ENCODE measurements around the gene PTPRM.
"Not testable (repeated sequence)": the region's sequence is repeated elsewhere in the genome, so short reads cannot be mapped to it uniquely, and the experiment has no call there.

PTPRM gene

GRCh38 chr18:7958897-7959146, 391.7 kb downstream of the PTPRM start:
- H3K27ac ChIP-seq (ENCODE audit: extremely low read depth, low read depth, low read length): no peak overlapping the region
- POLR2A ChIA-PET: no interaction called here
- peaks cover 9% of the 10 kb centered on the region for H3K4me1 ChIP-seq (ENCODE audit: control insufficient read depth, insufficient read depth, low read length)
- H3K4me3 ChIP-seq (ENCODE audit: low read depth, low read length): no peak overlapping the region
- TF ChIP-seq ZNF239 (tag by site-specific recombination; IDR thresholded peaks at IDR 0.05): no peak
- CTCF ChIA-PET: interaction anchor here (0.6 to 1.4 kb wide), 4 partner anchors 14 to 261 kb away, joined by 3 to 5 read pairs (median 4); no protein-coding TSS in a partner anchor
- no peaks in the 10 kb centered on the region for H3K9me3 ChIP-seq (ENCODE audit: control insufficient read depth, insufficient read depth, low read depth, low read length)
- no peaks in the 10 kb centered on the region for H3K36me3 ChIP-seq (ENCODE audit: control insufficient read depth in 2 of 2, insufficient read depth in 1 of 2, low read length in 2 of 2)

GRCh38 chr18:7966682-7967081, 399.6 kb downstream of the PTPRM start:
- H3K4me1 ChIP-seq (ENCODE audit: control insufficient read depth, insufficient read depth, low read length); H3K4me3 ChIP-seq (ENCODE audit: low read depth, low read length); H3K9me3 ChIP-seq (ENCODE audit: control insufficient read depth, insufficient read depth, low read depth, low read length); H3K36me3 ChIP-seq (ENCODE audit: control insufficient read depth in 2 of 2, insufficient read depth in 1 of 2, low read length in 2 of 2); POLR2A ChIA-PET; H3K27ac ChIP-seq (ENCODE audit: extremely low read depth, low read depth, low read length): not testable (repeated sequence)
- CTCF ChIA-PET: interaction anchor here (0.8 kb wide), 1 partner anchor 12 kb away, joined by 3 read pairs; no protein-coding TSS in a partner anchor

GRCh38 chr18:7974200-7974874, 407.2 kb downstream of the PTPRM start:
- ChIA-PET POLR2A (no interaction called here), CTCF (no interaction called here)
- TF ChIP-seq OVOL3 (tag by site-specific recombination; IDR thresholded peaks at IDR 0.05): no peak
- TF ChIP-seq ELK4 (IDR thresholded peaks at IDR 0.05; ENCODE audit: borderline replicate concordance, low read depth, low read length): no peak
- no peak for TF ChIP-seq ZSCAN5A (tag by site-specific recombination; IDR thresholded peaks at IDR 0.05)
- no peak for TF ChIP-seq OSR2 (tag by site-specific recombination; IDR thresholded peaks at IDR 0.05)
- no peak for TF ChIP-seq KLF8 (tag by site-specific recombination; IDR thresholded peaks at IDR 0.05)
- no peak for TF ChIP-seq ZNF169 (tag by site-specific recombination; IDR thresholded peaks at IDR 0.05)
- TF ChIP-seq ATF2 (tag by site-specific recombination; IDR thresholded peaks at IDR 0.05; ENCODE audit: low read depth): no peak
- Histone ChIP-seq H3K9me3 (ENCODE audit: control insufficient read depth, insufficient read depth, low read depth, low read length) (no peaks in the 10 kb centered on the region), H3K36me3 (ENCODE audit: control insufficient read depth in 2 of 2, insufficient read depth in 1 of 2, low read length in 2 of 2) (no peaks in the 10 kb centered on the region), H3K27ac (ENCODE audit: extremely low read depth, low read depth, low read length) (no peak overlapping the region), H3K4me3 (ENCODE audit: low read depth, low read length) (no peak overlapping the region), H3K4me1 (ENCODE audit: control insufficient read depth, insufficient read depth, low read length) (peaks cover 2% of the 10 kb centered on the region; the same call in 1 of the 2 replicates)

GRCh38 chr18:7977897-7978296, 410.8 kb downstream of the PTPRM start:
- POLR2A ChIA-PET: no interaction called here
- Histone ChIP-seq H3K36me3 (ENCODE audit: control insufficient read depth in 2 of 2, insufficient read depth in 1 of 2, low read length in 2 of 2) (no peaks in the 10 kb centered on the region), H3K4me1 (ENCODE audit: control insufficient read depth, insufficient read depth, low read length) (peaks cover 2% of the 10 kb centered on the region; the same call in 1 of the 2 replicates), H3K27ac (ENCODE audit: extremely low read depth, low read depth, low read length) (no peak overlapping the region), H3K4me3 (ENCODE audit: low read depth, low read length) (no peak overlapping the region), H3K9me3 (ENCODE audit: control insufficient read depth, insufficient read depth, low read depth, low read length) (no peaks in the 10 kb centered on the region)
- TF ChIP-seq SETDB1 (IDR thresholded peaks at IDR 0.05; ENCODE audit: insufficient read length, low read length) (no peak), BCL11B (tag by site-specific recombination; IDR thresholded peaks at IDR 0.05; ENCODE audit: low read depth) (no peak), ZNF585B (tag by site-specific recombination; IDR thresholded peaks at IDR 0.05) (no peak)
- CTCF ChIA-PET: interaction anchor here (0.9 to 1.3 kb wide), 2 partner anchors 43 to 404 kb away, joined by 3 read pairs; no protein-coding TSS in a partner anchor

All from HEK293 (cell line).